Right lobe of liver (tissue), 4 donors: ENCODE results near the gene SPATA20.

Source experiments
- CTCF ChIP-seq, 4 donors: fragments of 200-600 bp in 3 of 4; fragments of 450-650 bp in 1 of 4; IDR thresholded peaks; one replicate each; pipeline versions ENCODE4 v1.5.1 to v1.8.0; 2016 to 2022; ENCODE audit warnings: antibody characterized with exemption in 4 of 4, mild to moderate bottlenecking in 2 of 4
- POLR2A ChIP-seq: fragments of 450-650 bp; IDR thresholded peaks from one replicate; pipeline ENCODE4 v1.6.1; 2017; ENCODE audit warnings: antibody characterized with exemption, mild to moderate bottlenecking
- donor health status: DM: no; HTN: no; CAD: no.
- donor health status: DM: no; HTN: no; CAD: no.
- donor health status: DM: no; HTN: yes; CAD: no.

GRCh38 chr17:50594892-50595291, 47.9 kb downstream of the SPATA20 start:
- no peak for TF ChIP-seq CTCF (IDR thresholded peaks at IDR 0.05)
- TF ChIP-seq POLR2A = no peak
